ENCODE data around the gene GPR160. TPM values are rescaled to one million over a fixed set of nuclear protein-coding genes. Genes with fewer than 3 reads are reported as not detected.
A peak's percentile ranks its signal among the peaks of the same experiment; 100 is the strongest.

The GPR160 gene
- total RNA-seq, 1 experiment from 2014 or later: 2.7 TPM

DNA sequence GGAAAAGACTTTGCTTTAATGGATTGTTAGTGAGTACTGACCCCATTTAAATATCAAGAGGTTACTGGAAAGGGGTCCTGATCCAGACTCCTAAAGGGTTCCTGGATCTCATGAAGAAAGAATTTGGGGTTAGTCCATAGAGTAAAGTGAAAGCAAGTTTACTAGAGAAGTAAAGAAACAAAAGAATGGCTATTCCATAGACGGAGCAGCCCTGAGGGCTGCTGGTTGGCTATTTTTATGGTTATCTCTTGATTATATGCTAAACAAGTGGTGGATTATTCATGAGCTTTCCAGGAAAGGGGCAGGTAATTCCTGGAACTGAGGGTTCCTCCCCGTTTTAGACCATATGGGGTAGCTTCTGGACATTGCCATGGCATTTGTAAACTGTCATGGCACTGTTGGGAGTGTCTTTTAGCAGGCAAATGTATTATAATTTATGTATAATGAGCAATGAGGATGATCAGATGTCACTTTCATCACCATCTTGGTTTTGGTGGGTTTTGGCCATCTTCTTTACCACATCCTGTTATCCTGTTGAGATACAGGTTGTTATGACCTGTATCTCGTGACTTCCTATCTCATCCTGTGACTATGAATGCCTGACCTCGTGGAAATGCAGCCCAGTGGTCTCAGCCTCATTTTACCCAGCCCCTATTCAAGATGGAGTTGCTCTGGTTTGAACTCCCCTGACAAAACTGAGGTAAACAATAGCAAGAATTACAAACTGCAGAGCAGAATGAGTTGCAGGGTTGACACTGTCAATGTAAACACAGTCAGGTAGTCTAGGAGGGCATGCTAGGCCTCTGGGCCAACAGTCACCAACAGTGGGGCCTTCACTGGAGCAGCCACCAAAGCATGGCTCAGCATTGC lies 10.3 kb upstream of the GPR160 start:
- DNase-seq (ENCODE audit: low spot score): no peak

DNA sequence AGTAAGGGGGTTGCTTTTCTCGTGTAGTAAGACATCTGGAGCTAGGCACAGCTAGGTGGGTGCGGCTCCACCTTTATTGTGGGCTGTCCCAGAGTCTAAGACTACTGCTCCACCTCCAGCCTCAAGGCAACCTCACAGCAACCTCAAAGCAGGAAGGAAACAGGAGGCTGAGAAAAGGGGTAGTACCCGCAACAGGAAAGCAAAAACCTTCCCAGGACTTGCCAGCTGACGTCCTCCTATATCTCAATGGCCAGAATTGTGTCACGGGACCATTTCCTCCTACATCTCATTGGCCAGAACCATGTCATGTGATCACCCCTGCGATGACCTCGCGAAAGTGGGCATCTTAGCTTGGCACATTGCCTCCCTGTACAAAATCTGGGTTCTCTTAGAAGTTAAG lies 4.3 kb upstream of the GPR160 start:
- no peak for DNase-seq (ENCODE audit: low spot score)

DNA sequence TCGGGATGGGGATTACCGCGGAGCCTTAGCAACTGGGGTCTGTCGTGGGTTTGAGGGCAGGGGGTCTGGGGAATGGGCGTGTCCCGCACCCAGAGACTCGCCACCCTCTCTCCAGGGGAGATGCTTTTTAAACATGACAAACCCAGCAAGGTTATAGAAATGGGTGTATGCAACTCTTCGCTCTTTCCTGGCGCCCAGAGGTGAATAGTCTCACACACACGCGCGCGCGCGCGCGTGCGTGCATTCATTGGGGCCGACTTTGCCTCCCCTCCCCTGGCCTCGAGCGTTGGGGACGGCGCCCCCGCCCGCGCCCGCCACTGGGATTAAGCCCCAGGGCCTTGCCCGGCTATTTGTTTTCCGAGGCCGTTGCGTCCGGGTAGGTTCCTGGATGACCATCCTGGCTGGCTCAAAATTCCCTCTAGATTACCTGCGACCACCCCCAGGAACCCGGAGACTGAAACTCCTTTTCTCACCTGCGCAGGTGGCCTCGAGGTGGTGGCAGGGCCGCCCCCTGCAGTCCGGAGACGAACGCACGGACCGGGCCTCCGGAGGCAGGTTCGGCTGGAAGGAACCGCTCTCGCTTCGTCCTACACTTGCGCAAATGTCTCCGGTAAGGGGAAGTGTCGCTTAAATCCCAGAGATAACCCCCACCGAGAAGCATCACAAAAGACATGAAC lies 777 bp downstream of the GPR160 start:
- no peak for DNase-seq (ENCODE audit: low spot score)

DNA sequence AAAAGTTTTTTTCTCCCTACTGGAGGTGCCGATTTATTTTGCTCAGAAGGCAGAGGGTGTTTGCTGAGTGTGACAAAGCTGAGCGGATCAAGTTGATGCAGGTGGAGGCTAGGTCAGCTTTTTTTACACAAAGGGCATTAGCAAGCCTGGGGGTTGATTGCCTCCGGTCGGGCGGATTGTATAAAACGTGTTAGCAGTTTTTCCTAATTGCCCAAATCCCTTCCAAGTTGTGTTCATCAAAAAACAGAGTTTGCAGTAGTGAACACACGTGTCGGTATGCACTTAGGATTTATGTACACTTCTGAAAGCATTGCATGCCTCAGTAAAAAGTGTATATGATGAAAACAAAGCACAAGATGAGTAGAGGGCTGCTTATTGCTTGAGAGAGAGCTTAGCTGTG lies 2.6 kb downstream of the GPR160 start:
- DNase-seq (ENCODE audit: low spot score): no peak

DNA sequence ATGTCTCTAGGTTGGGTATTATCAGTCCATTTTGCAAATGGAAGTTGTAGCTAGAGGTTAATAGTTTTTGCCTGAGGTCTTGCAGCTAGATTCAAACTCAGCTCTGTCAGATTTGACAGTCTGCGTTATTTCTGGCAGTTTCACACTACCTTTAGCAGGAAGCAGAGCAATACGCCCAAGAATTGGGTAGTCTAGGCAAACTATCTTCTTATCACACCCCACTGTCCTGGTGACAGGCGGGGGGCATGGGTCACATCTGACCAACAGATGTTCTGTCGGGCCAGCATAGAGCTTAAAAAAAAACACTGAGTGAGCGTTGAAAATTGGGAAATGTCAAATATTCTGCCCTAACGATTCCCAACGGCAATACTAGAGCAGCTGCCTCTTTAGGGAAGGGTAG lies 5.7 kb downstream of the GPR160 start:
- no peak for DNase-seq (ENCODE audit: low spot score)

DNA sequence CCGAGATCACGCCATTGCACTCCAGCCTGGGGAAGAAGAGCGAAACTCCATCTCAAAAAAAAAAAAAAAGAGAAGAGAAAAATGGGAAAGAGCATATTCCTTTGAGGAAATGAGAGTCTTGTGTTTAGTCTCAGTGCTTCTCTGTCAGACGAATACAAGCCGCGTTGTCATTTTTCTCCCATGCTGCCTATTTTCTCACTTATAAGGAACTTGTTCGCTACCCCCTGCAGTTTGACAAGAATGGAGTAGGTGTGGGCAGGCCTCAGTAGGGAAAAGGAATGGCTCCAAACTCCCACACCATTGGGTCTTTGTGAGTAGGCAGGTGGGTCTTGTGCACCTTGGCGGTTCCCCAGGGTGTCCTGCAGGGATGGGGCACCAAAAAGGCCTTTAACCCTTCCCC lies 6.5 kb downstream of the GPR160 start:
- no peak for DNase-seq (ENCODE audit: low spot score)

DNA sequence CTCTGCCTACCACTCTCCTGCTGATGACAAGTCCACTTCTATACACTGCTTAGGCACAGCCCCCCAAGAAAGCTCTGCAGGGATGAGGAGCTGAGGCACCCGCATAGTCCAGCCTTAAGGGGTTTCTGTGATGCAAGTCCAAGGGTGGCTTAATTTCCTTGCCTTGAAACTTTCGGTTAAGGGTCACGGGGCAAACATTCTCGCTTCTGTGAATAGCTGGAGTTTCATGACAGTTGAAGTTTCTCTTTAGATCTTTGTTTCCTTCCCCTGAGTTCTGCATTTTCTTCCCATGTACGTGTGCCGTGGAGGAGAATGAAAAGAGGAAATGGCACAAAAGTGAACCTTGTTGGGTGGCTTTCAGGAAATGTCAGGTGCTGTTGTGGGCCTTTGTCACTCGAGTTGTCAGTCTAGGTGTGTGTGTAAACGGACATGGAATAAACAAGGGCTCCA lies 7.0 kb downstream of the GPR160 start:
- no peak for DNase-seq (ENCODE audit: low spot score)

DNA sequence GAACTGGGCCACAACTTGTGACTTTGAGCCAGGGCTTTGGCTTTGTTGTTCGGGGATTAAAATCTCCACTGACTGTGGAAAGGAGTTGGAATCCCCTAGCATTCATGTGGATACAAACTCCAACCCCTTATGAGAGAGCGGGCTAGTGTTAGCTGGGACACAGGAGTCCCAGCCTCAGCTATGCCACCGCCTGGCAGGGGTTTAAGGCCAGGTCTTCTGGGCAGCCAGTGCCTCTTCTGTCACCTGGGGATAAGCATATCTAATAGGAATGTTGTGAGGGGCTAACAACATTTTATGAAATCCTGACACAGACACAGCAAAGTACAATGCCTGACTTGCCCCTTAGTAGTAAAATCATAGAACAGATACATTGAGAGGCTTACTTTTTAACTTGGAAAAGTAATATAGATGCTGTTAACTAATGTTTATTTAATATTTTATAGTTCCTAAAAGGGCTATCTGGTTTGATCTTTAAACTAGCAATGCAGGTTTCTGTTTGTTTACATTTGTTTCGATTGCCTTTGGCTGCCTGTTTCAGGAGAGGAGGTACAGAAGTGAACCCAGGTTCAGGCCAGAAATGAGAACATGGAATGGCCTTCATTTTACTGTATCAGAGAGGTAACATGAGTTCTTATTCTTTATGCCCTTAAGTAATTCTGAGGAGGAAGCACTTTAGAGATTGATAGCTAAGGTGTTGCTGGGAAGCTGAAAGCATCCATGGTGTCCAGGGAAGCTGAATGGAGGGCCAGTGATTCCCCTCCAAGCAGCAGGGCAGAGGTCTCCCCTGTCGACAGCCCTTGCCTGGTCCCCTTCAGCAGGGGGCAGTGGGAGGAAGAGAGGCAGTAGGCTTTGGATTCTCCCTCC lies 8.7 kb downstream of the GPR160 start:
- DNase-seq (ENCODE audit: low spot score): no peak

DNA sequence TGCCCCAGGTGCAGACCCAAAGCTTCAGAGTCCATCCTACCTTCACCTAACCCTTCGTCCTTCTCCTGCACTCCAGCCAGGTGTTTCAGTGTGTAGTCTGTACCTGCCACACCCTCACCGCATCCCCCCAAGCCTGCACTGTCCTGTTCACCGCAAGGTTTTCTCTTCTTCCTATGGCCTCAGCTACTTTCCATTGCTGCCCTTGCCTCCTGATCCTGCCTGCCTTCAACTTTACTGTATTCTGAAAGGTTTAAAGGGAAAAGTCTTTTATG lies 9.3 kb downstream of the GPR160 start:
- DNase-seq (ENCODE audit: low spot score): no peak

DNA sequence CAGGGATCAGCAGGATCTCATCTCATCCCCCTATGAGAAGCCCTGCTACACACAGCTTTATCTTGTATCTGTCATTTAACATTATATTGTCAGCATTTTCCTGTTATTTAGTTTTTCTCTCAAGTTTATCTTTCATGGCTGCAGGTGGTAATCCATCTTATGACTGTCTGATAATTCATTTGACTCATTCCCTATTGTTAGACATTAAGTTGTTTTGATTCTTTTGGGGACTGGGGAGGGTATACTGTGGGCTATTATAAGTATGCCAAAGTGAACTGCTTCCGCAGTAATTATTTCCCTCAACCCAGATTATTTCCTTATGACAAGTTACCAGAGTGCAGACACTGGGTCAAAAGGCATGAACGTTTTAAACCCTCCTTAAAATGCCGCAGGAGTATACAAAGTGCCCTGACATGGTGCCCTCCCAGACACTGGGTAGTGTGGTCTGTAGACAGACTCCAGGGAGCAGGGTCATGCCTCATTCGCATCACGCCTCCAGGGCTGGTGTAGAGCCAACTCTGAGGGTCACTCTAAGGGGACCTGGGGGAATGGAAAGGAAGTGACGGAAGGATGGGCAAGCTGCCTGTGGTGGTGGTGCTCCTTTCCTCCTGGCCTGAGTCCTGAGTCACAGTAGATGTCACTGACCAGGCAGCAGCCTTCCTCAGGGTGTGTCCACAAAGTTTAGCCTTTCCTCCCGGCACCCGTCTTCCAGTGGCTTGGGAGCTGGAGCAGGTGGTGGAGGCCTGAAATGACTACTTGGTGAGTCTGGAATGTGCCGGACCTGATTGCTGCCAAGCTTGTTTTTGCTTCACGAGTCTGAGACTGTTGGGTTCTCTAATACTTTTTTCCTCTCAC lies 11.6 kb downstream of the GPR160 start:
- peak; percentile 97 for DNase-seq (ENCODE audit: low spot score)

DNA sequence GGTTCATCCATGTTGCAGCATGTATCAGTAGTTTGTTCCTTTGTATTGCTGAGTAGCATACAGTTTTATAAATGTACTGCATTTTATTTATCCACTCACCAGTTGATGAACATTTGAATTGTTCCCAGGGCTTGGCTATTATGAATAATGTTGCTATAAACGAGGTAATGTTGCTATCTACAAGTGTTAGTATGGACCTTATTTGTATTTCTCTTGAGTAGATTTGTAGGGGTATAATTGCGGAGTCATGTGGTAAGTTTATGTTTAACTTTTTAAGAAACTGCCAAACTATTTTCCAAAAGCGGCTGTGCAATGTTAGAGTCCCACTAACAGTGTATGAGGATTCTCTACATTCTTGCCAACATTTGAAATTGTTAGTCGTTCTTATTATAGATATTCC lies 13.0 kb downstream of the GPR160 start:
- no peak for DNase-seq (ENCODE audit: low spot score)

DNA sequence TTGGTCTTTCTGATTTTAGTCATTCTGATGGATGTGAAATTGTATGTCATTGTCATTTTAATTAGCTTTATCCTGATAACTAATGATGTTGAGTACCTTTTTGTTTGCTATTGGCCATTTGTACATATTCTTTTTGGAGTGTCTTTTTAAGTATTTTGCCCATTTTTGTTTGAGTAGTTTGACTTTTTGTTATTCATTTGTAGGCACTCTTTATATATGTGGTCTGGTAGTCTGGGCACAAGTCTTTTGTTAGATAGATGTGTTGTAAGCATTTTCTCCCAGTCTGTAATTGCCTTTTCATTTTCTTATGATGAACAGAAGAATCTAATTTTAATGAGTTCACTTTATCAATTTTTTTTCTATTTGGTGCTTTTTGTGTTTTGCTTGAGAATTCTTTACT lies 14.6 kb downstream of the GPR160 start:
- DNase-seq (ENCODE audit: low spot score): no peak

DNA sequence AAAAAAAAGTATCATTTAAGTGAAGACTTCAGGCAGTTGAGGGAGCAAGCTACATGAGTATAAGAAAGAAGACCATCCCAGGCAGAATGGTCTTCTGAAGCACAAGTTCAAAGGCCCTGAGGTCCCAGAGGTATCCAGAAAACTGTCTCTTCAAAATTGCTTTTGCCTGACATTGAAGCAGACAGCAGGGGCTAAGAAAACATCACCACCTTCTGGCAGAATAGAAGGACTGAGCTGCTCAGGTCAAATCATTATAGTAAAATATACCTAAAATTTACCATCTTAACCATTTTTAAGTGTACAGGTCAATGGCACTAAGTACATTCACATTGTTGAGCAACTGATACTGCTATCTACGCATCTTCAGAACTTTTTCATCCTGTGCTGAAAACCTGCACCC lies 16.4 kb downstream of the GPR160 start:
- no peak for DNase-seq (ENCODE audit: low spot score)

DNA sequence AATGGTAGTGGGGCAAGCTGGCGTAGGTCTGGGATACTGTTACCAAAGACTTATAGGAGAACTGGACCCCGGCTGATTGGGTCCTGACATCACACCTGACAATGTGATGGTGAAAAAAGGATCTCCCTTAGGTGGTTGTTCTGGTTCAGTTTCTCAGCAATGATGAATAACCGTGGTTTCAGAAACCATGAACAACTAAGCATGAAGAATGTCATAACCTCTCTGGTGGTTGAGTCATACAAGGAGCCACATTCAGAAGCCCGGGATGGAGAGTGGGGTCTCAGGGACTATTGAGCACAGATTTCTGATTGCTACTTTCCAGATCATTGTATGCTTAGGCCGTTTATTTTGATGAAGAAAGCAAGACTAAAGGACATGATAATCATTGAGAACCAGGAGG lies 17.4 kb downstream of the GPR160 start:
- DNase-seq (ENCODE audit: low spot score): peak; percentile 37

DNA sequence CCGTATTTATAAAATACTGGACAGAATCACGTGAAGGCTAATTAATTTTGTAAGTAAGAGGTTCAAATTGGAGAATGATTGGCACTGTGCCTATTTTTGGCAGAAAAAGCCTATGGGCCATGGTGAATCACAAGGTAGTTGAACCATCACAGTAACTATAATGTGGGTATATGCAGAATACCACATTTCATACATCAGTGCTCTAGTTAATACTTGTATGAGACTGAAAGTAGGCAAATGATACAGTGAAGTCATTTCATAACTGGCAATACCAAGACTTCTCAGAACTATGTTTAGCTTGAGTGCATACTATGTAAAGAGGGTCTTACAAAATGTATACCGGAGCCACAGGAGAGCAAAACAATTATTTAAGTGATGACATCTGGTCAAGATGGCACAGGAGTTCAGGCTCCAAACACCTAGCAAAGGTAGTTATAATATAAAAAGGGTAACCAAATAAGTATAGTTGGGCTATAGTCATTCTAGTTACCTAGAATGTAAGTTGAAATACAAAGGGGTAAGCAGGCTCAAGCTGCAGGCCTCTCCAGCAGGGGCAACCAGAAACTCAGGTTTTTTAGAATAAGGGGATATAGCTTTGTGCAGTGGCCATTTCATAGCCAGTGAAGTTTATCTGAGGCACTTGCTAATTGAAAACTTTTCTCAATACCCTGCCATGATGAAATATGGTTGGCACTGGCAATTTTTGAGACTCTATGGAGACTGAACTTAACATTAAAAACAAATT lies 19.1 kb downstream of the GPR160 start:
- no peak for DNase-seq (ENCODE audit: low spot score)

DNA sequence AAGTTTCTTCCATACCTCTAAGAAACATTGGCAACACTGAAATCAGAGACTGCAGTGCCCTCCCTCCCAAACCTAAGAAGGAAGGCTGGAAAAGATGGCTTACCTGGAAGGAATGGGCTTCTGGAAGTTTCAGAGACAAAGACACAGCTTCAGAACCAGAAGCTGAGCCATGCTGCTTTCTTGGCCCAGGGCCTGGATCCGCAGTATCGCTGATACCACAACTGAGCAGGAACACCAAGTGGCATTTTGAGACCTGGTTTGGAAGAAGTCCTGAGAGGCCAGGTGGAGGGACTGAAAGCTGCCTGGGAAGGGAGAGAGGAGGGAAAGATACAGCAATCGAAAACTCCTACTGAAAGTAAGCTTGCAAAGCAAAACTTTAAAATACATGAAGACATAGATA lies 19.8 kb downstream of the GPR160 start:
- no peak for DNase-seq (ENCODE audit: low spot score)

DNA sequence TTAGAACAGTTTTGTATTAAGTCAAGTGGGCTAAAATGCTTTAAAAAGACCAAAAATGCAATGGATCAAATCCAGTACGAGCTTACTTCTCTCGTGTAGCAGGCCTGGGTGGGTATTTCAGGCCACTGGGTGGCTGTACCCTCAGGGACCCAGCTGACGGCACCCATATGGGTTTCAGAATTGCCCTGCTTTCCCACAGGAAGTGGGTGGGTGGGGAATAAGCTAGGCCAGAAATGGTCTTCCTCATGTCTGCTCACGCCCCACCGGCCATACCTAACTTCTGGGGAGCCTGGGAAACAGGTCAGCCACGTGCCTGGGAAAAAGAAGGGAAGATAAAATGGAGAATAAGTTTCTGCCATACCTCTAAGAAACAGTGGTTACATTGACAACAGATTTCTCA lies 20.3 kb downstream of the GPR160 start:
- DNase-seq (ENCODE audit: low spot score): no peak

DNA sequence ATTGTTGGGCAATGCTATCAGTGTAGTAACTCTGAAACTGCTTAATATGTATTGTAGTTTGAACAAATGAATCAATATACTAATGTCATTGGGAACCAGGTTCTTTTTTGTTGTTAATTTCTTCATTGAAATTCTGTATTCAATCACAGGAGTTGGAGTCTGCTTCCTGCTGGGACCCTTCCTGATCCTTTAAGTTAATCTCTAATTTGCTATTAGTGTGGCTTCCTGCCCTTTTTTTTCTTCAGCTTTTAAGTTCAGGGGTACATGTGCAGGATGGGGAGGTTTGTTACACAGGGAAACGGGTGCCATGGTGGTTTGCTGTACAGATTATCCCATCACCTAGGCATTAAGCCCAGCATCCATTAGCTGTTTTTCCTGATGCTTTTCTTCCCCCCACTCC lies 21.7 kb downstream of the GPR160 start:
- no peak for DNase-seq (ENCODE audit: low spot score)

DNA sequence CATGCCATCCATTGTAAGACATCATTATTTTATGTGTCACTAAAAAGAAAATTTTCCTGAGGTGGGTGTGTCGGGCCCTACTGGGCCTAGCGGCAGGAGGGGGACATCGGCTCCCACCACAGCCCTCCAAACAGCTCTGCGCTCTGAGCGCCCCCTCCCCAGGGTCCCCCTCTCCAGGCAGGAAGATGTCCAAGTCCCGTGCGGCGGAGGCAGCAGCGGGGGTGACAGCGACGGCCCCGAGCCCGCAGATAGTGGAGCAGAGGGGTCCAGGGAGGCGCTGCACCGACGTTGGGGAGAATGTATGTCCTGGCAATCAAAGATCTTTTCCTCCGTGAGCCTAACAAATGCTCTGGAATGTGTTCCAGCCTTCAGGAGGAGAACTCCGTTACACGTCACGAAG lies 24.3 kb downstream of the GPR160 start:
- no peak for DNase-seq (ENCODE audit: low spot score)

DNA sequence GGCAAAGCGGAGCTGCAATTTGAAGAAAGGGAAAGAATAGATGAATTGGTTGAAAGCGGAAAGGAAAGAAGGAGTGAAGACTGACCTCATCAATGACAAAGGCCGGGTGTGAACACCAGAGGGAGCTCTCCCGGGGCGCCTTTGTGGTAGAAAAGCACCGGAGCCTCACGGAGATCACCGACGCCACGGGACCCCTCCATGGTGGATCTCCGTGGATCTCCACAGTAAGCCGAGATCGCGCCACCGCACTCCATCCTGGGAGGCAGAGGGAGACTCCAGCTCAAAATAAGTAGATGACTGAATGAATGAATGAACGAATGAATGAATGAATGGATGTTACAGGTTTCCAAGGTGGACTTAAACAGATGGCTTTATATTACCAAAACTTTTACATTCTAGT lies 25.0 kb downstream of the GPR160 start:
- DNase-seq (ENCODE audit: low spot score): no peak

DNA sequence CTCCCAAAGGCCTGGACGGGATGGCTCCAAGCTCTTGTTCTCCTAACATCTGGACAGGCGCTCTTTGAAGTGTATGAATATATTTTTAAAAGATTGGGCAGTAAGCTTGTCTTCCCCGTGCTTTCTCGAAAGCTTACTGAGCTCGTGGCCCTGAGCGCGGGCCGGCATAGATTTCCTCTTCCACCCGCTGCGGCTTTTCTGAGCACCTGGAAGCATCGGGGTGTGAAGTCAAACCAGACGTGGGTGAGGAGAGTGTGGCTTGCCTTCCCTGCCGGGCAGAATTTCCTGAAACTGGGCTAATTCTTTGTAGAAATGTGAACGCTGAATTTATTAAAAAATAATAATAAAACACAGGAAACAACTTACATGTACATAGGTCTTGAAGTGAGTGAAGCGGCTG lies 25.9 kb downstream of the GPR160 start:
- DNase-seq (ENCODE audit: low spot score): no peak
